ENCODE measurements around the gene RAB13. TPM values are rescaled to one million over a fixed set of nuclear protein-coding genes. Genes with fewer than 3 reads are reported as not detected.
A peak's percentile ranks its signal among the peaks of the same experiment; 100 is the strongest.
"Not testable (repeated sequence)": the region's sequence is repeated elsewhere in the genome, so short reads cannot be mapped to it uniquely, and the experiment has no call there.

RAB13 gene
- total and polyA plus RNA-seq, 12 donors = 22.9 to 328 (median 124) TPM

GRCh38 chr1:153984123-153984894 is 1.8 kb downstream of the RAB13 start:
- H3K27me3 ChIP-seq = no peaks in the 10 kb centered on the region
- H3K9me3 ChIP-seq (replicated peaks in 1 of 3) = no peaks in the 10 kb centered on the region
- DNase-seq = no peak
- intact Hi-C loops (cut with DNase I) = loop anchor here in 1 of 2 donors (10.0 kb wide), 1 partner anchor 300 kb away; no protein-coding TSS in a partner anchor
- TF ChIP-seq CTCF (IDR thresholded peaks at IDR 0.05) (peak in 1 of 6 experiments; percentile 5), POLR2A (IDR thresholded peaks at IDR 0.05) (no peak)
- peaks cover 0 to 11% of the 10 kb centered on the region in 2 donors for H3K36me3 ChIP-seq (replicated peaks in 1 of 2)
- peaks cover 15 to 24% of the 10 kb centered on the region in 2 donors for H3K4me1 ChIP-seq (replicated peaks in 1 of 2)
- peak overlapping the region in 1 of 4 donors; percentile 84 for H3K4me3 ChIP-seq
- 58 to 70% (median 63%) methylated on average over 6 of the region's 6 CpGs for WGBS, 4 donors
- peak overlapping the region in 4 of 5 donors; percentile 5 to 89 (median 67) for H3K27ac ChIP-seq

GRCh38 chr1:153981735-153982134 is 4.4 kb downstream of the RAB13 start:
- Histone ChIP-seq H3K36me3 (replicated peaks in 1 of 2) (peaks cover 0 to 16% of the 10 kb centered on the region in 2 donors), H3K4me1 (replicated peaks in 1 of 2) (peaks cover 22 to 29% of the 10 kb centered on the region in 2 donors)
- not testable (repeated sequence) for H3K9me3 ChIP-seq (replicated peaks in 1 of 3); H3K27me3 ChIP-seq; DNase-seq; H3K27ac ChIP-seq; H3K4me3 ChIP-seq
- intact Hi-C loops (cut with DNase I) = loop anchor here in 1 of 2 donors (10.0 kb wide), 1 partner anchor 297 kb away; no protein-coding TSS in a partner anchor
- WGBS, 4 donors = 87 to 96% (median 90%) methylated on average over 2 of the region's 2 CpGs

GRCh38 chr1:153979091-153979490 is 7.0 kb downstream of the RAB13 start:
- intact Hi-C loops (cut with DNase I); H3K27ac ChIP-seq; DNase-seq; H3K4me3 ChIP-seq; H3K9me3 ChIP-seq (replicated peaks in 1 of 3); H3K27me3 ChIP-seq: not testable (repeated sequence)
- Histone ChIP-seq H3K36me3 (replicated peaks in 1 of 2) (peaks cover 0 to 38% of the 10 kb centered on the region in 2 donors), H3K4me1 (replicated peaks in 1 of 2) (peaks cover 17 to 21% of the 10 kb centered on the region in 2 donors)
- 90 to 94% (median 92%) methylated on average over 12 of the region's 12 CpGs for WGBS, 4 donors

GRCh38 chr1:153978274-153978909 is 7.7 kb downstream of the RAB13 start:
- intact Hi-C loops (cut with DNase I) = no loop called here
- H3K4me3 ChIP-seq = peak overlapping the region in 3 of 4 donors; percentile 52 to 87 (median 85)
- DNase-seq = no peak
- H3K4me1 ChIP-seq (replicated peaks in 1 of 2) = peaks cover 17 to 18% of the 10 kb centered on the region in 2 donors
- WGBS, 4 donors = 52 to 56% (median 54%) methylated on average over 9 of the region's 9 CpGs
- no peak for TF ChIP-seq POLR2A (IDR thresholded peaks at IDR 0.05)
- TF ChIP-seq CTCF (IDR thresholded peaks at IDR 0.05) = no peak
- H3K9me3 ChIP-seq (replicated peaks in 1 of 3) = no peaks in the 10 kb centered on the region
- H3K27me3 ChIP-seq = no peaks in the 10 kb centered on the region
- H3K27ac ChIP-seq = peak overlapping the region in 4 of 5 donors; percentile 86 to 93 (median 91)
- H3K36me3 ChIP-seq (replicated peaks in 1 of 2) = peaks cover 0 to 45% of the 10 kb centered on the region in 2 donors
